ENCODE results near the gene UMAD1.
A peak's percentile ranks its signal among the peaks of the same experiment; 100 is the strongest.

The UMAD1 gene

DNA sequence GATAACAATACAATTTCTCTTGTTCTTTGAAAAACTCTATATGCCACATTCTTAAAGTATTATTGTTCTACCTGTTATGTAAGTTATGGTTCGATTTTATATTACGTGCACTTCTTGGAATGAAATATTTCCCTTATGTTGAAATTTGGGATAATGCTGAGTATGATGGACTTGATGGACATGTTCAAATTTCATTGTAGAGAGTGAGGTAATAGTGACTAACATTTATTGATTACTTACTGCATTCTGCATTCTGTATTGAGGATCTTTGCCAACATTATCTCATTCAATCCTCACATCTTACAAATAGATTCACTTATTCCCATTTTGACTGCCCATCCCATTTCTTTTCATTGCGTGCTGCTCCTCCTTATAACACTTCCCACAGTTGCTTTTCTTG, 208.3 kb downstream of the UMAD1 start:
- Histone ChIP-seq H3K4me3 (replicated peaks; ENCODE audit: low read depth, low read length) (no peak overlapping the region), H3K36me3 (ENCODE audit: control insufficient read depth, insufficient read depth, low read length) (no peaks in the 10 kb centered on the region), H3K27me3 (replicated peaks; ENCODE audit: control insufficient read depth, insufficient read depth, low read length) (no peaks in the 10 kb centered on the region)
- TF ChIP-seq CTCF (IDR thresholded peaks at IDR 0.05; ENCODE audit: insufficient read depth, low read length, poor library complexity, severe bottlenecking) = no peak
- no peak for DNase-seq (ENCODE audit: extremely low read depth, insufficient read length)

- Histone ChIP-seq H3K27me3 (replicated peaks; ENCODE audit: control insufficient read depth, insufficient read depth, low read length) (no peaks in the 10 kb centered on the region), H3K4me3 (replicated peaks; ENCODE audit: low read depth, low read length) (no peak overlapping the region), H3K36me3 (ENCODE audit: control insufficient read depth, insufficient read depth, low read length) (no peaks in the 10 kb centered on the region)
- no peak for TF ChIP-seq CTCF (IDR thresholded peaks at IDR 0.05; ENCODE audit: insufficient read depth, low read length, poor library complexity, severe bottlenecking)
- DNase-seq (ENCODE audit: extremely low read depth, insufficient read length) = no peak
Measured at GRCh38 chr7:7850150-7850549, 209.6 kb downstream of the UMAD1 start.

- no peak for DNase-seq (ENCODE audit: extremely low read depth, insufficient read length)
- H3K4me3 ChIP-seq (replicated peaks; ENCODE audit: low read depth, low read length) = no peak overlapping the region
- no peaks in the 10 kb centered on the region for H3K27me3 ChIP-seq (replicated peaks; ENCODE audit: control insufficient read depth, insufficient read depth, low read length)
- no peak for TF ChIP-seq CTCF (IDR thresholded peaks at IDR 0.05; ENCODE audit: insufficient read depth, low read length, poor library complexity, severe bottlenecking)
- no peaks in the 10 kb centered on the region for H3K36me3 ChIP-seq (ENCODE audit: control insufficient read depth, insufficient read depth, low read length)
Measured at GRCh38 chr7:7851381-7851780, 210.8 kb downstream of the UMAD1 start.

DNA sequence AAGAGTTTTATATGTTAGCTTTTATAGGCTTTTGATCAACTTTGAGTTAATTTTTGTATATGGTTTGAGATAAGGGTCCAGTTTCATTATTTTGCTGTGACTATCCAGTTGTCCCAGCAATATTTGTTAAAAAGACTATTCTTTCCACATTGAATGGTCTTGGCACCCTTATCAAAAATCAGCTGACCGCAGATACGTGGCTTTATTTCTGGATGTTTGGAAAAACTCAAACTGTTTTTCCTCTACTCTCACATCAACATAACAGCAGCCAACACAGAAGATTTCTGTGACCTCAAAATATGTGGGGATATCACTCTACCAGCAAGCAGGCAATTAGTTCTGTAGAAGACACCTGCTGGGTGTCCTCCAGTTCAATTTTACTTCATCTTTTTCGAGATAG, 211.4 kb downstream of the UMAD1 start:
- DNase-seq (ENCODE audit: extremely low read depth, insufficient read length) = no peak
- H3K27me3 ChIP-seq (replicated peaks; ENCODE audit: control insufficient read depth, insufficient read depth, low read length) = no peaks in the 10 kb centered on the region
- no peak overlapping the region for H3K4me3 ChIP-seq (replicated peaks; ENCODE audit: low read depth, low read length)
- H3K36me3 ChIP-seq (ENCODE audit: control insufficient read depth, insufficient read depth, low read length) = no peaks in the 10 kb centered on the region
- no peak for TF ChIP-seq CTCF (IDR thresholded peaks at IDR 0.05; ENCODE audit: insufficient read depth, low read length, poor library complexity, severe bottlenecking)

DNA sequence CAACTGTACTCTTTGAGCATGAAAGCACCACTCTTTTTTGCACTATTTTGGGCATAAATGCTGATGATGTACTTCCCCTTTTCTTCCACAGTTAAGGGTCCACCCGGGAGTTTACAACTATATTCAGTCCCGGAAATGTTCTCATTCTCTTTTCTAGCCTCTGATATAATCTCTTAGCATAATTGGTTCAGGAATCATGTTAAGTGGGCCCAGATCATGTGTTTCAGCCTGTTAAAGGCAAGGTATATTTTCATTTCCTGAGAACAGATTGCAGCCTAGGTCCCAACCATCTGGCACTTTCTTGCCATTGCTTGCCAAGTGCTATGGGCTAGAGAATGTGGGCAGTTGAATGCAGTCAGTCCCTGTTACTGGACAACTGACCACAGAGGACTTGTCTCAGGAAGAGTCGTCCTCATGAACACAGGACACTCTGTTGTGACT, 216.6 kb downstream of the UMAD1 start:
- peak; percentile 35 for DNase-seq (ENCODE audit: extremely low read depth, insufficient read length)
- H3K4me3 ChIP-seq (replicated peaks; ENCODE audit: low read depth, low read length) = no peak overlapping the region
- H3K27me3 ChIP-seq (replicated peaks; ENCODE audit: control insufficient read depth, insufficient read depth, low read length) = no peaks in the 10 kb centered on the region

More for the DNA sequence above, 216.6 kb downstream of the UMAD1 start:
- no peaks in the 10 kb centered on the region for H3K36me3 ChIP-seq (ENCODE audit: control insufficient read depth, insufficient read depth, low read length)
- no peak for TF ChIP-seq CTCF (IDR thresholded peaks at IDR 0.05; ENCODE audit: insufficient read depth, low read length, poor library complexity, severe bottlenecking)
